NCI-H2107 treated with DMSO at 0.1 percent for 48 hours (cell line): ENCODE results near the gene TLR1.
"Not testable (repeated sequence)": the region's sequence is repeated elsewhere in the genome, so short reads cannot be mapped to it uniquely, and the experiment has no call there.

Experiments
- DNase-seq: peaks from one replicate; lab custom pipeline; 2025; ENCODE audit not compliant: unreplicated experiment; lab: John Stamatoyannopoulos, UW

The TLR1 gene

DNA sequence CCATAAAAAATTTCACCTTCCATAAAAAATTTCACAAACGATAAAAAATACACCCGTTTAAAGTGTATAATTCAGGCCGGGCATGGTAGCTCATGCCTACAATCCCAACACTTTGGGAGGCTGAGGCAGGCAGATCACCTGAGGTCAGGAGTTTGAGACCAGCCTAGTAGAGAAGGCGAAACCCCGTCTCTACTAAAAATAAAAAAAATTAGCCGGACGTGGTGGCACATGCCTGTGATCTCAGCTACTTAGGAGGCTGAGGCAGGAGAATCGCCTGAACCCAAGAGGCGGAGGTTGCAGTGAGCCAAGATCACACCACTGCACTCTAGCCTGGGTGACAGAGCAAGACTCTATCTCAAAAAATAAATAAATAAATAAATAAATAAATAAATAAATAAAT lies 1.7 kb upstream of the TLR1 start:
- not testable (repeated sequence) for DNase-seq

DNA sequence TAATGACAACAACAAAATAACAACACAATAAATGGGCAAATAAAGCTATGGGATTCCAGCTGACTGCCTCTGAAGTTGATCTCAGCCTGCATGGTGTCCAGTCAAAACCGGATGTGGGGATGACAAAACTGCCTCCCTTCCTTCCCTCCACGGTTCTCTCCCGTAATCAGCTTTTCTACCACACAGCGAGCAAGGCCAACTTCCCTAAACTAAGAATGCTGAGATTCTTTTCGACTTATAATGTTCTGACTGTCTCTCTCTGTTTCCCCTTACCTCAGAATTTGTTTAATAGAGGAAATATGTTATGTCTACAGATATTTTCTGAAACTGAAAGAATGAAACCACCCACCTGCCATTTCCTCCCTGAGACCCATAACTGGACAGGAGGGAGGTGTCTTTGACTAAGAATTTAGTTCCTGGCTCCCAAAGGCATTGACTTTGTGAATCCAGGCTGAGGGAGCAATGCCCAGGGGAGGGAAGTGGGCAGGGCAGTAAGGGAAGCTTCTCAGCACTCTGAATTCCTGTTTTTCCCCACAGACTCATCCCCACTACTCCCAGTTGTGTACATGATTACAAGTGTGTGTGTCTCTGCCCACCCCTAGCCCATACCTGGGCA lies 1.0 kb upstream of the TLR1 start:
- no peak for DNase-seq

DNA sequence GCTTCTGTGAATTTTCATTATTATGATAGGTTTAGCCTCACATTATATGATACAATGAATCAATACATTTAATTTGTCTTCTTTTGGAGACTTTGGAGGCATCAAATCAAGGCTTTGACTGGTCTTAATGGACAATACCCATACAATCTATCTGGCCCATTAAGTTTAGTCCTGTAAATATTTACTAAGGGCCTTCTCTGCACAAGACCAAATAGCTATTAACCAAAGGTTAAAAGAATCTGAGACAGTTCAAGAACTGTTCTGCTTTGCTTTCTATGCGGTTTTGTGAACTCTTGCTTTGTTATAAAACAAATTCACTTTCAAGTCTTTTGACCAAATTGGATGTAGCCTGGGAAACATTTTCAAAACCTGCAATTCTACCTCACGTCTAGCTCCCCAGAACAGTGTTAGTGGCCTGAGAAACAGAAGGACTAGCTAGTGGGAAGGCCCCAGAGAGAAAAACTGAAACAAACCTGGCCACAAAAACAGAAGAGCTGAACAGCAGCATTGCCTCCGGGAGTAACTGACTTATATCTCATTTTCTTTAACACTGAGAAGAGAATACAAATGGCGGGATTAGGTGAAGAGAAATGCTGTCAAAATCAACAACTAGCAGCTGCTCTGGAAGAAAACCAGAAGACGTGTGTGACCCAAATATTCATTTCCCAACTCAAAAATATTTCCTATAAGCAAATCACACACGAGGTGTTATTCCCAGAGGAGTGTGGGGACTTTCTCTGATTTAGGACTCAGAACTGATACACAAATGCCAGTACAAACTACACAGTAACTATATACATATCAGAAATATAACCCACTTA lies 548 bp downstream of the TLR1 start:
- no peak for DNase-seq

DNA sequence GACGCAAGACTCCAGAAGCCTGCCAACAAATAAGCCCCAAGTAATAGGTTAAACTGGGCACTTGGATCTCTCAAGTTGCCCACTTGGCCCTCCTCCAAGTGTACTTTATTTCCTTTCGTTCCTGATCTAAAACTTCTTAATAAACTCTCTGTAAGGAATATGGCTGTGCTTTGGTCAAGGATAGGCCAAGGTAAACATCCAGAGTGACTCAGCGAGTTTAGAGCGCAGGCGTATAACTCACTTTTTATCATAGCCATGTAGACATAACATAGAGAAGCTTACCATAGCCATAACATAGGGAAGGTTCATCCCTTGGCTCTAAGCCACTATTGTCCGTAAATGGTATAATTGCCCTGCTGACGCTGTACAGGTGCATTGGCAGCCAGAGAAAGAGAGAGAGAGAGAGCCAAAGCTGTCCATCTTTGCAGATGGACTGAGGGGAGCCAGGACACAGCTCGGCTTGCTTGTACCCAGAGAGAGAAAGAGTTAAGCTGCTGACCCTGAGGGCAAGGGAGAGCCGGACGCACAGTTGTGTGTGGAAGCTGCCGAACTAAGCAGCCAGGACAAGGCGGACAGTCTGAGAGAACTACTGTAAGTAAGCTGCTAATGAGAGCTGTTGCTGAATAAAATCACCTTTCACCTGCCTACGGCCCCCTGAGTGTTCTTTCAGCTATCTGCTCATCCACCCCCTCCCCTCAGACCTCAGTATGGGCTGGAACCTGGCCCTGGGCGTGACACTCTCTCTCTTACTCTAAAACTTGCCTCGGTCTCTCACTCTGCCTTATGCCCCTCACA lies 1.8 kb downstream of the TLR1 start:
- no peak for DNase-seq

DNA sequence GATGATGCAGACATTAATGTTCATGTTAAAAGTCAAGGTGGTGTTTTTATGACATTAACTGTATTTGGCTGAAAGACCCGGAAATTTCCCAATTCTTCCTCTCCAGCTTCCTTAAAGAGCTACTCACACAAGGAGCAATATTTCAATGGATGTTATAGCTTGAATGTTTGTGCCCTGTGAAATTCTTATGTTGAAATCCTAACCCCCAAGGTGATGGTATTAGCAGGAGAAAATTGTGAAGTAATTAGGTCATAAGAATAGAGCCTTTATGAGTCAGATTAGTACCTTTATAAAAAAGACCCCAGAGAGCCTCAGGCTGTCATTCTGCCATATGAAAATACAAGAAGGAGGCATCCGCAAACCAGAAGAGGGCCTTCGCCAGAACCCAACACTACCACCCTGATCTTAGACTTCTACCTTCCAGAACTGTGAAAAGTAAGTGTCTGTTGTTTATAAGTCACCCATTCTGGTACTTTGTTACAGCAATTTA lies 3.6 kb downstream of the TLR1 start:
- DNase-seq = no peak

DNA sequence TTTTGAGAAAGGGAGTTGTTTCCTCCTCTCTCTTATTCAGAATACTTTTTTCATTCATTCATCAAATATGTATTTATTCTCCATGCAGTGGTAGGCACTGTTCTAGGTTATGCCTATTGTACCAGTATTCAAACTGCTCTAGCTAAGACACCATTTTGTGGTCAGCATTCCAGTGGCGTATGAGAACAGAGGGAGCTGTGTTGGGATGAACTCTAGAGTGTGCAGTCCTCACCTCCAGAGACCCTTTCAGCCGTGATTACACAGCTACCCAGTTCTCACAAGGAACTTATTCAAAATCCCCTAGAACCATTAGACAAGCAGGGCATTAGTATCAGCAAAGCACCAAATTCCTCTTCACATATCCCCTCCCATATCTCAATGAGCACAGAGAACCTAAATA lies 4.2 kb downstream of the TLR1 start:
- DNase-seq = no peak

DNA sequence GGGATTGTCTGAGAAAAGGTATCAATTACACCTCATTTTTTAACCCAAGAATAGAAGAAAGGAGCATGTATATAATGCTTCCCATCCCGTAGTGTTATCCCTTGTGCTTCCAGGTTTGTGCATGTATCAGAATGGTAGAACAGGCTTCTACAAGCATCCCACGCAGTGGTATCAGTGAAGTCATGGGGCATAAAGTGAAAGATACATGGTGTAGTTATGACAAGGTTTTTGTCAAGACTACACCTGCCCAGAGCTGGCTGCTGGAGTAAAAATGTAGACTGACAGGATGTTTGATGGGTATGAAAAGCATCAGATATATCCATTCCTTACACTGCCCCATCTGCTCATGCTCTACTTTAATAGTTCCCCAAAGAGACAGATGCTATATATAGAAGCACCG lies 9.5 kb downstream of the TLR1 start:
- DNase-seq = no peak

DNA sequence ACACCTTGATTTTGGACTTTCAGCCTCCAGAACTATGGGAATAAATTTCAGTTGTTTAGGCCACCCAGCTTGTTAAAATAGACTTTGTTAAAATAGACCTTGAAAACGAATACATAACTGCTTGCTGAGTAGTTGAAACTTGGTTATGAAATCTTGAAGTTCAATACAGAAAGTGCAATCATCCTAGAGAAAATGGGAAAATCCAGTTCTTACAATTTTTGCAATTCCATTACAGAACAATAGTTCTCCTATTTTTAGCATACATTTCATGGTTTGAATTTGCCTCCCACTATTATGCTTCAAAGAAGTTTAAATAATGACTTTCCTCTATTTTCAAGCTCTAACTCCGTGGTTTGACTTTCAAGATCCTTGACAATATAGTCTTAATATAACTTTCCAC lies 10.5 kb downstream of the TLR1 start:
- DNase-seq = no peak

DNA sequence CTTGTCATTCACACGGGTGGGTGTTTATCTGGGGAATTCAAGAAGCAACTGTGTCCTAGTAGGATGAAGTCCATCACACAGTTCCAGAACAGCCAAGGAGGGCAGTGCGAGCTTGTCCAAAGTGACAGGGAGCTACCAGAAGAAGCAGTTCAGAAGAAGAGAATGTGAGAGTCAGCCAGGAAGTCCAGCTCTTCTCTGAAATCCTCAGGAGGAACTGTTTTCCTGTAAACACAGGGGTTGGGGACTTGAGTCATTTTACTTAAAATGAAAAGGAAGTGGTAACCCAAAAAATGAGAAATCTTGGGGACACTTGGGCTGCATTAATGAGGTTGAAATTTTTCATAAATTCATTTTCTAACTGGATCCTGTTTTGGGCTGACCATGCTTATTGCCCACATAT lies 13.6 kb downstream of the TLR1 start:
- DNase-seq = no peak

DNA sequence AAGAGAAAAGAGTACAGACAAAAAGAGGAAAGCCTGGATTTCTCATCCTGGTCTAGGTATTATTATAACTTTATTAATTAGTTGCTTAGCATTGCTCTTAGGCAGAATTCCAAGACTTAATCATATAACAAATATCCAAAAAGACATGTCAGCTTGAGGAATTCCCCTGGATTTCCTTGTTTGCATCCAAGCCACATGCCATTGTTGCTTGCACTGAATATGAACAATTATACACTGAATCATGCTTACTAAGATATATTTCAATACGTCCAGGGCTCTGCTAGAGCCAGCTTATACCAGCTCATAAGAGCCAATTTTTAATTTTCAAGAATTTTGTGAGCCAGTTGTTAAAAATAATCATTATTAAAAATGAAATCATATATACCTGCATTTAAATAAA lies 16.3 kb downstream of the TLR1 start:
- no peak for DNase-seq

DNA sequence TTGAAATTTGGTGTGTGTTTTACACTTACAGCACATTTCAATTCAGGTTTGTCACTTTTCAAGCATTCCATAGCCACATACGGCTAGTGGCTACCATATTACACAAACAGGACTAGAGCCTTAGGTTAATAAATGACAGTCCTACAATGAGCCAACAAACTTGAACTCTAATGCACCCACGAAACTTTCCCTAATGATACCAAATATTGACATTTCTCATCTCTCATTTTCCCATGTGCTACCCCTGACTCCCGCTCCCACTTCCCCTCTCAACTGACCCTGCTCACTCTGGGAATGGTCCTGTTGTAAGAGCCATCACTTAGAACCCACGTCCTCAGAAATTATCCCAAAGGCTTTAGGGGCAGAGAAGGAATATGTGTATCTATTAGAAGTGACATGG lies 16.9 kb downstream of the TLR1 start:
- DNase-seq = no peak

DNA sequence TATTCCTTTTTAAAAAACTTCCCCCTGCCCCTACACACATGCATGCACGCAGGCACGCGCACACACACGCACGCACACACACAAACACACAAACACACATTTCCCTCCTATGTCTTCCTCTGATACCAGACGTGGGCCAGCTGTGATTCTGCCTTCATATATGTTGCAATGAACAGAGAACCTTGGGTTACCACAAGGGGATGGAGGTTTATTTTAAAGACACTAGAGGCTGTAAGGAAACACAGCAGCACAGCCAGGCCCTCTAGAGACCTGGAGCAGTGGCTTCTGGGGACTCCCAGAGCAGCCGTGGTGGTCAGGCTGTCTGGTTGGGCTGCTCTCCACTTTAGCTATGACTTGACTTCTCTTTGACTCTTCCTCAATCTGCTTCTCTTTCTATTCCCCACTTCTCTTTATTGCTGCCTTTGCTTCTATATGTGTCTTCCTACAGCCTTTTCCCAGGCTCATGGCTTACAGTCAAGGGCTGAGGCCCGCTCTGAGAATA lies 18.6 kb downstream of the TLR1 start:
- DNase-seq = no peak

DNA sequence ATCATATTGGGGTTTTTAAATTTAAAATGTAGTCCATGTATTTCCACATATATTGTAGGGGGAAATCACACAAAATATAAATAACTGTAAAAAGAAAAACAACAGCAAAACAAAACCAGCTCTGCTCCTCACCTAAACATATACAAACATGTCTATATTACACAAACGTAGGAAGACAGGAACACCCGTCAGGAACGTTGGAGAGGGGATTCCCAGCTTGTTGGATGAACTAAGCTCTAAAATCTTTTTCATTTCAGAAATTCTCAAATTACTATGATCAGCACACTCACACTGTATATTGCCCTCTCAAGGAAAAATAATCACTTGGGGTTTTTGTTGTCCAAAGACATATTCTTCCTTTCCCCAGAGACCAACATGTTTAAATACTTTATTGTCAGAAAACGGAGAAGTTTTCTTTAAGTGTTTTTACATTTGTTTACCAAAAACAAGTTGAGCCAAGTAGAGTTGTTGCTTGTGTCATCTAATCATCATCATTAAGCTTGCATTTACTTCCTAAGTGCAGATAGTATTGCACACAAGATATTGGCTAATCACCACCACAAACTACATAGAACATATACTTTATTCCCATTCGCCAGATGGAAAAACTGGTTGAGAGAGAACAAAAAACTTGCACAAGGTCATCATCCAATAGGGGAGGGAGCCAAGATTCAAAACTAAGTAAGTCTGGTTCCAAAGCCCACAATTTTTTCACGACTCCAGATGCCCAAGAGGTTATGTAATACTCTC lies 19.4 kb downstream of the TLR1 start:
- no peak for DNase-seq

DNA sequence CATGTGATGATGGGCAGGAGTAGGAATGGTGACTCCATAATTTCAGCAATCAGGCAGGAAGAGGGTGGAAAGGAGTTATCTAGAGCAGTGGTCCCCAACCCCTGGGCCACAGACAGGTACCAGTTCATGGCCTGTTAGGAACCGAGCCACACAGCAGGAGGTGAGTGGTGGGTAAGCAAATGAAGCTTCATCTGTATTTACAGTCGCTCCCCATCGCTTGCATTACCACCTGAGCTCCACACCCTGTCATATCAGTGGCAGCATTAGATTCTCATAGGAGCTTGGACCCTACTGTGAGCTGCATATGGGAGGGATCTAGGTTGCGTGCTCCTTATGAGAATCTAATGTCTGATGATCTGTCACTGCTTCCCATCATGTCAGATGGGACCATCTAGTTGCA lies 20.4 kb downstream of the TLR1 start:
- no peak for DNase-seq

DNA sequence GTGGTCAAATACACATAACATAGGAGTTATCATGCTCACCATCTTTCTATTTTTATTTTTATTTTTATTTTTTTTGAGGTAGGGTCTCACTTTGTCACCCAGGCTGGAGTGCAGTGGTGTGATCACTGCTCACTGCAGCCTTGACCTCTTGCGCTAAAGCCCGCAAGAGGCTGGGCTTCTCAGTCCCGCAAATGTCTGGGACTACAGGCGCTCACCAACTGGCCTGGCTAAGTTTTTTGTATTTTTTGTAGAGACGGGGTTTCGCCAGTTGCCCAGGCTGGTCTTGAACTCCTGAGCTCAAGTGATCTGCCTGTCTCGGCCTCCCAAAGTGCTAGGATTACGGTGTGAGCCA lies 21.5 kb downstream of the TLR1 start:
- DNase-seq = no peak

DNA sequence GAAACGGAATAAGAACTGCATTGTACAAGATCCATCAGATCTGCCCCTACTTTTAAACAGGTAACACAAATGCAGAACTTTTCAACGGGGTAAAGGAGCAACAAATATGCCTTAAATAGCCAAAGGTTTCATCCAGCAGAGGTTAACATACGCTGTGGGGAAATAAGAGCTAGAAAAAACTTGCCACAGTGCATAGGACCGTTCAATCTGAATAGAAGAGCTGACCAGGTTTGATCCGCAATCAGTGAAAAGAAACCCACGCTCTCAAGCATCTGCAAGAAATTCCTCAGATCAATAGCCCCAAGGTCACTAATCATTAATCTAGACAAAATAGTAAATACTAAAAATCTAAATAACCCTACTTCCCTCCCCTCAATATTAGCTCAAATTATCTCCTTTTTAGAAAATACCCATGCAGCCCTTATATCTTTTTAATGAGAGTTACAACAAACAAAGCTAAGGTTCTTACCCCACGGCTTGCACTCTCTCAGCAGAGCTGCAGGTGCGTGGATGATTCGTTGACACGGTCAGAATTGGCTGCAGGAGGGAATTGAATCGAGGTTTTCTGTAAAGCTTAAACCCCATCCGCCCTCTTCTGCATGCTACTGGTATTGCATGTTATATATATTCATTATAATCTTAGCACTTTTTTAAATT lies 22.0 kb downstream of the TLR1 start, which contains the start of gene TLR10:
TLR10 (minus strand) TSS at position 539 of the 657 bp plus-strand sequence. CDS start 7,400 bp downstream, outside the sequence.
- peak; percentile 41 for DNase-seq

DNA sequence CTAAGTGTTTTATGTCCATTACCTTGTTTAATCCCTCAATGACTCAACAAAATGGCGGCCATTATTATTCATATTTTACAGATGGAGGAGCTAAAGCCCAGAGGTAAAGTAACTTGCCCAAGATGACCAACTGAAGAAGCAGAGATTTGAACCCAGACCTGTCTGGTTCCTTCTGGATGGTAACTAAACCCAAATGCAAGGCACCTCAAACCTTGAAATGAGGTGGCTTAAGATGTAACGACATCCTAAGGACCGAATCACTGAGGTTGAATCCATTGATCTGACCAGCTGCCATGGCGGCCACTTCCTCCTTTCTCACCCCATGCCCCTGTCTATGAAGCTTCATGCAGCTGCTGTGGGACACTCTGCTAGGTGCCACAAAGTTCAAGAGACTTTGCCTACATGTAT lies 22.7 kb downstream of the TLR1 start:
- DNase-seq = no peak

DNA sequence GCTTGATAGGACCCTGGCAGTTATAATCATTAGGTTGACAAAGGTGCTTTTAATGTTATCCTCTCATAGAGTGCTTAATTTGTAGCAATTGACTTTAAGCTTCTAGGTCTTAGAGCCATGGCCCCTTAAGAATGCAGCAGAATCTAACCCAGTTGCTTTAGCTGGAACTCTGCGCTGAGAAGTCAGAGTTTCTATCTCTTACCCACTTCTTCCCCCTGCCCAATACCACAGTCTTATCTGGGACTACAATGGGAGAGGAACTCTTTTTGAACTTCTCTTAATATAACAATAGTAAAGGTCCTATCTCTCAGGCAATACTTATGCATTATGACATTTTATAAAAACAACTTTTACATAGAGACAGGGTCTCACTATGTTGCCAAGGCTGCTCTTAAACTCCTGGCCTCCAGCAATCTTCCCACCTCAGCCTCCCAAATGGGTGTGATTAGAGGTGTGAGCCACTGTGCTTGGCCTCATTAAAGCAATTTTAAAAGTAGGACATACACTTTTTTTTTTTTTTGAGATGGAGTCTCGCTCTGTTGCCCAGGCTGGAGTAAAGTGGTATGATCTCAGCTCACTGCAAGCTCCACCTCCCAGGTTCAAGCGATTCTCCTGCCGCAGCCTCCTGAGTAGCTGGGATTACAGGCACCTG lies 23.6 kb downstream of the TLR1 start:
- DNase-seq = no peak

DNA sequence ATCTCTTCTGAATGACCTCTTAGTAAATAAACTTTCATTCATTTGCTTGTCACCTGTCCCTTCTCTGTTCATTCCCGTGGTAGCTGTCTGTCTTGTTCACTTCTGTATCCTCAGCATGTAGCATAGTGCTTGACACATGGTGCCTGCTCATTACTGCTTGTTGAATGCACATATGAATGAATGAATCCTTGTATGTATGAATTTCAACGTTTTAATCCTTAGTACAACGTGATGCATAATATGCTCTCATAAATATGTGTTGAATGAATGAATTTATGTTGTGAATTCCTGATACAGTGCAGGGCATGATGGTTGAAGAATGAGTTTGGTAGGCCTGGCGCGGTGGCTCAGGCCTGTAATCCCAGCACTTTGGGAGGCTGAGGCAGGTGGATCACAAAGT lies 24.8 kb downstream of the TLR1 start:
- DNase-seq = no peak

DNA sequence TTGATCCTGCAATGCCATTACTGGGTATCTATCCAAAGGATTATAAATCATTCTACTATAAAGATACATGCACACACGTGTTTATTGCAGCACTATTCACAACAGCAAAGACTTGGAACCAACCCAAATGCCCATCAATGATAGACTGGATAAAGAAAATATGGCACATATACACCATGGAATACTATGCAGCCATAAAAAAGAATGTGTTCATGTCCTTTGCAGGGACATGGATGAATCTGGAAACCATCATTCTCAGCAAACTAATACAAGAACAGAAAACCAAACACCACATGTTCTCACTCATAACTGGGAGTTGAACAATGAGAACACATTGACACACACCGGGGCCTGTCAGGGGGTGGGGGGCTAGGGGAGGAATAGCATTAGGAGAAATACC lies 26.7 kb downstream of the TLR1 start:
- DNase-seq = not testable (repeated sequence)
